Fibroblast of the aortic adventitia (primary cell): ENCODE data around the gene CHST8. TPM values are rescaled to one million over a fixed set of nuclear protein-coding genes. Genes with fewer than 3 reads are reported as not detected.
"Not testable (repeated sequence)": the region's sequence is repeated elsewhere in the genome, so short reads cannot be mapped to it uniquely, and the experiment has no call there.

ENCODE experiments used
- DNase-seq: peaks from one replicate; pipeline ENCODE4 v3.0.0-alpha.2; 2010; ENCODE audit warnings: low read depth
- H3K4me3 ChIP-seq: 2 replicates; pipeline ENCODE4 v1.5.1; 2011; ENCODE audit warnings: low read depth, mild to moderate bottlenecking, control low read depth, low read length, moderate library complexity
- total RNA-seq: library from RNA; depleted of rRNA; stranded (reverse); fragments of >200 nt; gene quantifications from 2 replicates; pipeline ENCODE4 v1.2.3, GENCODE V29; 2012; ENCODE audit warnings: low replicate concordance
- TF ChIP-seq, protein P1 (sequence below): IDR thresholded peaks from 2 replicates; pipeline ENCODE4 v1.5.1; 2011; ENCODE audit warnings: mild to moderate bottlenecking, low read length, control low read depth, inconsistent platforms; ENCODE audit not compliant: insufficient read depth

The CHST8 gene
- total RNA-seq, 1 donor: not detected

DNA sequence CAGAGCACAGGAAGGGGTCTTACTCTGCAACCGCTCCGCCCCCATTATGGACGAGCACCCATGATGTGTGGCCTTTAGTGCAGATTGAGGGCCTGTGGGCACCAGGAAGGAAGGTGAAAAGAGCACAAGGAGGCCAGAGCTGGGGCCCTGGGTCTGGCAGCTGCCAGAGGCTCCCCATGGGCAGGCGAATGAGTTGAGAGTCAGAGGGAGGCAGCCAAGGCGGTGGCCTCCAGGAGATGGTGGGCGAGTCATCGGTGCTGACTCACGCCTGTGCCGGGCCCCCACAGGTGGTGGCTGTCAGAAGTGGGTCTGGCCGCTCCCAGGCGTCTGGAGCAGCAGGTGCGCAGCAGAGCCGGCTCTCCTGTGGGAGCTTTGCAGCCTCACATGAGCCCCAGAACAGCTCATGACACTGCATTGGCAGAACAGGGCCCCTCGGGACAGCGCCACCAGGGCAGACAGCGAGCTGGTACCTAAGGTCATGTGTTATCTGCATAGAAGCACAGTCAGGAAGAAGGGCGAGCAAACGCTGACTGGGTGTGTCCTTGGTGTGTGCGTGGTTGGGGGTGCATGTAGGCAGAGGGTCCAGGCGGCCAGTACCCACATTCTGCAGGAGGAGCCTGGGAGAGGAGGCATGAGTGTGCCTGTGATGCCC lies 68.8 kb downstream of the CHST8 start:
- no peak for DNase-seq
- TF ChIP-seq, protein P1, sequence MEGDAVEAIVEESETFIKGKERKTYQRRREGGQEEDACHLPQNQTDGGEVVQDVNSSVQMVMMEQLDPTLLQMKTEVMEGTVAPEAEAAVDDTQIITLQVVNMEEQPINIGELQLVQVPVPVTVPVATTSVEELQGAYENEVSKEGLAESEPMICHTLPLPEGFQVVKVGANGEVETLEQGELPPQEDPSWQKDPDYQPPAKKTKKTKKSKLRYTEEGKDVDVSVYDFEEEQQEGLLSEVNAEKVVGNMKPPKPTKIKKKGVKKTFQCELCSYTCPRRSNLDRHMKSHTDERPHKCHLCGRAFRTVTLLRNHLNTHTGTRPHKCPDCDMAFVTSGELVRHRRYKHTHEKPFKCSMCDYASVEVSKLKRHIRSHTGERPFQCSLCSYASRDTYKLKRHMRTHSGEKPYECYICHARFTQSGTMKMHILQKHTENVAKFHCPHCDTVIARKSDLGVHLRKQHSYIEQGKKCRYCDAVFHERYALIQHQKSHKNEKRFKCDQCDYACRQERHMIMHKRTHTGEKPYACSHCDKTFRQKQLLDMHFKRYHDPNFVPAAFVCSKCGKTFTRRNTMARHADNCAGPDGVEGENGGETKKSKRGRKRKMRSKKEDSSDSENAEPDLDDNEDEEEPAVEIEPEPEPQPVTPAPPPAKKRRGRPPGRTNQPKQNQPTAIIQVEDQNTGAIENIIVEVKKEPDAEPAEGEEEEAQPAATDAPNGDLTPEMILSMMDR: no peak
- no peak overlapping the region for H3K4me3 ChIP-seq

DNA sequence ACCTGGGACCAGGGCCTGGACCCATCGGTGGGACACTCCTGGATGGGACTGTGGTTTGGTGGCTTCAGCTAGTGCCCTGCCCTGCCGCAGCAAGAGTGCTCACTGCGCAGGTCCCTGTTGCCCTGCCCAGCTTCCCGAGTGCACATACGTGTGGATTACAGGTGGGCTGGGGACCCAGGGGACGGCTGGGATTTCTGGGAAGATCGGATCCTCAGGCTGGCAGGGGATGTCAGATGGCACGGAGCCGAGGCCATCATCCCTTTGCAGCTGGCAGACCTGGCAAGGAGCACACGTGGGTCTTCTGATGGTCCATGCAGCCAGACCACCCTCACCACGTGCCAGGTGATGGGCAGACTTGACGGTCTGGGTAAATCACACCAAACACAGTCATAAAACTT lies 69.3 kb downstream of the CHST8 start:
- no peak for DNase-seq
- no peak overlapping the region for H3K4me3 ChIP-seq
- TF ChIP-seq, protein P1: no peak

DNA sequence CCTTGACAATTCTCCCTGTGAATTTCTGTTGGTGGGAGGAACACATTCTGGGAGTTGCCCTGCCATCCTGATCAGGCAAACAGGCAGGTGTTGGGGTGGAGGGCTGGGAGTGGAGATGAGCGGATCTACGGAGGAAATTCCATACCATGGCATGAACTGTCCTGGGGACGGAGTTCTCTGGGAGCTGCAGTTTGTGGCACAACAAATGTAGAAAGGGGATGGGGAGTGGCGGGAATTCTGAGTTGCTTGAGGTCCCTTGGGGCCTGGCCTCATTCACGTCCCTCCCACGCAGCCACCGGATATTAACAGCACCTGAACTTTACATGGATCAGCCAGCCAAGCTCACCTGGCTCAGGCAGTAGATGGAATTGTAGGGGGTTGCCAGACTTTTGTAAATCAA lies 70.0 kb downstream of the CHST8 start:
- no peak overlapping the region for H3K4me3 ChIP-seq
- no peak for DNase-seq
- TF ChIP-seq, protein P1: no peak

- H3K4me3 ChIP-seq: no peak overlapping the region
- TF ChIP-seq, protein P1: no peak
- DNase-seq: no peak
Observed at GRCh38 chr19:33693678-33694077, 71.9 kb downstream of the CHST8 start.

- DNase-seq, H3K4me3 ChIP-seq: not testable (repeated sequence)
Observed at GRCh38 chr19:33695547-33695946, 73.8 kb downstream of the CHST8 start.

- no peak for DNase-seq
- H3K4me3 ChIP-seq: no peak overlapping the region
- TF ChIP-seq, protein P1: no peak
Observed at GRCh38 chr19:33697766-33698165, 76.0 kb downstream of the CHST8 start.

DNA sequence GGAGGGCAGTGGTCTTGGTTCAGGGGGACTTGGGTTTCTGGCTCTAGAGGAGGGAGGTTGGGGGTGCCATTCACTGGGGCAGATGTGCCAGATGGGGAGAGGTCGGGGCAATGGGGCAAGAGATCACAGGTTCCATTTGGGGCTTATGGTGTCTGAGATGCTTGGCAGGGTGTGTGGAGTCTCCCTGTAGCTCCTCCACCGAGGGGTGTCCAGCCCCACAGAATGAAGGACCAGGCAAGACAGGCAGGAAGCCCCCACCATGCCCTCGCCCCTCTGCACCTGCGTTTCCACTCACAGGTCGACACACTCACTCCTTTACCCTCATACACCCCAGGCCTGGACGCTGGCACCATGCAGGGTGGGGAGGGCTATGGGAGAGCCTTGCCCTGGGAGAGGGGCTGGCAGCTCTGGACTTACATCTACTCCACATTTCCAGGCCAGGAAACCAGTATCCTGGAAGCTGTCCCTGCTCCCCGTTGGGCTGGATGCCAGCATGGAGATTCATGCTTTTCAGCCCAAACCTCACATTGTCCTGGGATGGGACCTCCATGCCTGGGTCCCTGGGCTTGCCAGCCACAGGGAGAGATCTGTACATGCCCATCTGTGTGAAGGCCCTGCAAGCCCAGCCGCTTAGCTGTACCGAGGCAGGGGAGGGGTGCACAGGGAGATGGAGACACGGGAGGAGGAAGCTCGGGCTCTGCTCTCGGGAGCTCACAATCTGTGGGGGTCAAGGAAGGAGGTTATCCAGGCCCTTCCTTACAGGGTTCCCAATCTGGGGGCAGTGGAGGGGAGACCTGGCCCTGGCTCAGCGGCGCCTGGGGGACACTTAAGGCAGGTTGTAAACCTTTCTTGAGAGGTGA lies 77.1 kb downstream of the CHST8 start:
- TF ChIP-seq, protein P1: no peak
- H3K4me3 ChIP-seq: no peak overlapping the region
- no peak for DNase-seq
